ENCODE data around the gene UTP25.
"Not testable (repeated sequence)": the region's sequence is repeated elsewhere in the genome, so short reads cannot be mapped to it uniquely, and the experiment has no call there.

Gene UTP25

GRCh38 chr1:209899948-209900347 lies 72.2 kb downstream of the UTP25 start:
- no peak for DNase-seq

DNA sequence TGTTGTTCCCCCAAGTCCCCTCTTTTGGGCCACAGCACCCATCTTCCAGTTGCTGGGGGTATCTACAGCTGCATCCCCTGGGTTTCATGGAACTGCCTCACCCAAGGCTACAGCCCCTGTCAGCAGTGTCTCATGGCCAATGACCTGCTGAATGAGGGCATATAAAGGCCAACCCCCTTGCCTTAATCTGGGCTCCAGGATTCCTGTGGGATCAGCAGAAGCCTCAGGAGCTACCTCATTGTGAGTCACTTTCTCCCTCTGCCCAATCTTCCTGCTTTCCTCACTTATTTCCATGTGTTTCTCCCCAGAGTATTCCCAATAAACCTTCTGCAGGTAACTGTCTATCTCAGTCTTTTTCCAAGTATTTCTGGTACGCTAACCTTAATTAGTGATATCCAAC lies 73.0 kb downstream of the UTP25 start:
- DNase-seq = no peak

DNA sequence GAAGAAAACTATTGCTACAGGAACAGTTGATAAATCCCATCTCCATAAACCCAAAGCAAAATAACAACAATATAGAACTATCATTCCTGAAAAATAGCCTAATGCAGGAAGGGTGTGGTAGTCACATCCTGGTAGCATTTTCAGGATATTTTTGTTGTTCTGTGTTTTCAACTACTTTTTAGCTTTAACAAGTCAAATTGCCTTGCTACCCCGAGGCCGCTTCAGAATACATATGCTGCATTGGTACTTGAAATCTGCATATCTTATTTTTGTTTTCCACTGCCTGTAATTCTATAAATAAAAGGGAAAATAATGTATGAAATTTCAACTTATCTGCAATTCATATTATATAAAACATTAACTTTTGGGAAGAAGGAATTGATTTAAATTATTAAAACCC lies 73.4 kb downstream of the UTP25 start:
- no peak for DNase-seq

- DNase-seq = not testable (repeated sequence)
Measured at GRCh38 chr1:209904774-209905173, 77.0 kb downstream of the UTP25 start.
